NCI-H1417 treated with DMSO at 0.1 percent for 48 hours (cell line): Measurements from ENCODE around the gene LAIR2.

Experiments
- DNase-seq: peaks from one replicate; lab custom pipeline; 2025; lab: John Stamatoyannopoulos, UW

The LAIR2 gene, protein sequence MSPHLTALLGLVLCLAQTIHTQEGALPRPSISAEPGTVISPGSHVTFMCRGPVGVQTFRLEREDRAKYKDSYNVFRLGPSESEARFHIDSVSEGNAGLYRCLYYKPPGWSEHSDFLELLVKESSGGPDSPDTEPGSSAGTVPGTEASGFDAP

GRCh38 chr19:54502518-54503048 lies at the start of gene LAIR2:
Gene LAIR2 (plus strand): TSS chr19:54502831. CDS start chr19:54502919, 88 bp downstream.
- DNase-seq: no peak

- no peak for DNase-seq
Measured at GRCh38 chr19:54453921-54454780, 48.5 kb upstream of the LAIR2 start.

DNA sequence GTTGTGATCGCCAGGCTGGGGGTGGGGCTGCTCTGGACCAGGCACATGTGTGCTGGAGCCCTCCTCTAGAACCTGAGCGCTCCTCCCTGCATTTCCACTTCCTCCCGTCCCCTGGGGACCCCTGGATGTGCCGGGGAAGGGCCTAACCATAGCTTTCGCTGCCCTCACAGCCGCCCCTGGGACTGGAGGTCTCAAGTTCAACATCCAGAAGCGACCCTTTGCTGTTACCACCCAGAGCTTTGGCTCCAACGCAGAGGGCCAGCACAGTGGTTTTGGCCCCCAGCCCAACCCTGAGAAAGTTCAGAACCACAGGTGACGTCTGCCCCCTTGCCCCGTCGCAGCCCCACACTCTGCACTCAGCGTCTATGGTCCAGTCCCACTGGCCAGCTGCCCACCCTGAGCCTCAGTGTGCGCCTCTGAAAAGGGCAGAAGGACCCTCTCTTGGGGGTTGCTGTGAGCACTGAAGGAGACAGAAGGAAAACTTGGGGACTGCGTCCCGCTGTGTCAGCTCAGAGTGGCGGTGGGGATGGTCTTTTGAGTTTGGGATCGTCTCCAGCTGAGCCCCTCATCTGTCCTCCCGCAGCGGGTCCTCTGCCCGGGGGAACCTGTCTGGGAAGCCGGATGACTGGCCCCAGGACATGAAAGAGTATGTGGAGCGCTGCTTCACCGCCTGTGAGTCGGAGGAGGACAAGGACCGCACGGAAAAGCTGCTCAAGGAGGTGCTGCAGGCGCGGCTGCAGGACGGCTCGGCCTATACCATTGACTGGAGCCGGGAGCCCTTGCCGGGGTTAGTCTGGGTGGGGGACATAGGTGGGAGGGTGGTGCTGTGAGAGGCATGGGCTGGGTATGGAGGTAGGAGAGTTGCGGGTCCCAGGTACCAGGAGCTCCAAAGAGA lies 47.6 kb upstream of the LAIR2 start:
- DNase-seq: no peak

GRCh38 chr19:54455786-54456422 lies 46.7 kb upstream of the LAIR2 start:
- DNase-seq: no peak

DNA sequence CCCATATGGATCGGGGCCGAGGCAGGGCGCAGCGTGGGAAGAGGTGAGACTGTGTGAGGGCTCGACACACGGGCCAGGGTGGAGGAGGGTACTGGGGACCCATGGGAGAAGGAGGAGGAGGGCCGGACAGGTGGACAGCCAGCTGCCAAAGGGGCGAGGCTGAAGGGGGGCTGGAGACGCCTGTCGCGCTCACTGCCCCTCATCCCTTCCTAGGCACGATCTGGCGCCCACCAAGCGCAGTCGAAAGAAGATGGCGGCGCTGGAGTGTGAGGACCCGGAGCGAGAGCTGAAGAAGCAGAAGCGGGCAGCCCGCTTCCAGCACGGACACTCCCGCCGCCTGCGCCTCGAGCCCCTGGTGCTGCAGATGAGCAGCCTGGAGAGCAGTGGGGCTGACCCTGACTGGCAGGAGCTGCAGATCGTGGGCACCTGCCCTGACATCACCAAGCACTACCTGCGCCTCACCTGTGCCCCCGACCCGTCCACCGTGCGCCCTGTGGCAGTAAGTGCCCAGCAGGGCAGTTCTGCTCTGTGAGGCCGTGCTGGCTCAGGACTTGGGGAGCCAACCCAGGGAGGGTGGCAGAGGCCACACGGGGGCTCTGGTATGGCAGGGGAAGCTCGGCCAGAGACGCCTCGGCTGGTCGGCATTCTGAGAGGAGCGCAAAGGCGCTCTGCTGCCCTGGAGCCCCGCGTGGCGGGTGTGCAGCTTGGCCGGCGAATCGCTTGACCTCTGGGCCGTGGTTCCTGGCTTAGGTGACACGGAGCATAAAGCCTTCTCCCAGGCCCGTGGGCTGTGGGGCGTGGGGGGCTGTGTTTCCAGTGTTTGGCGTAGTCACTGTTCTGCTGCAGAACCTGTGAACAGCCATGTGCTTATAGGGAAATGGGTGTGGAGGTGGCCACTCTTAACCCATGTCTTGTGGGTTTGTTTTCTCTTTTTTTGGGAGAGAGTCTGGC lies 45.9 kb upstream of the LAIR2 start:
- DNase-seq: no peak

GRCh38 chr19:54457773-54458647 lies 44.6 kb upstream of the LAIR2 start:
- DNase-seq: no peak

- DNase-seq: no peak
Measured at GRCh38 chr19:54458648-54459281, 43.9 kb upstream of the LAIR2 start.

GRCh38 chr19:54459282-54460229 lies 43.1 kb upstream of the LAIR2 start:
- DNase-seq: no peak

GRCh38 chr19:54460230-54461005 lies 42.2 kb upstream of the LAIR2 start:
- no peak for DNase-seq

- DNase-seq: no peak
Measured at GRCh38 chr19:54461210-54461609, 41.4 kb upstream of the LAIR2 start.

DNA sequence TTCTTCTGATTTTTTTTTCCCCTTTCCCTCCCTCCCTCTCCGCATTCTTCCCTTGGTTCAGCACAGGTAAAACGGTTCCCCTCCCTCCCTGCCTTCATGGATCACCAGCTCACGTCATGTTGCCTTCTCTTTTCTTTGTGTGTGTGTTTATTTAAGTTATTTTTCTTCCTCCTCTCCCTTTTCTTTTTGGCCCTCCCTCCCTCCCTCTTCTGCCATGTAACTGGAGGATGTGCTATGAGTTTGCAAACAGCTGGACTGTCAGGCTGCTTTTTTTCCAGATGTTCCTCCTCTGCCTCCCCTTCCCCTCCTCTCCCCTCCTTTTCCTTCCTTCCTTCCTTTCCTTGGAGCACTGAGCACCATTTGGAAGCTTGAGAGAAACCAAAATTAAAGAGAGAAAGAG lies 41.0 kb upstream of the LAIR2 start:
- DNase-seq: no peak

- no peak for DNase-seq
Measured at GRCh38 chr19:54462047-54462654, 40.5 kb upstream of the LAIR2 start.

DNA sequence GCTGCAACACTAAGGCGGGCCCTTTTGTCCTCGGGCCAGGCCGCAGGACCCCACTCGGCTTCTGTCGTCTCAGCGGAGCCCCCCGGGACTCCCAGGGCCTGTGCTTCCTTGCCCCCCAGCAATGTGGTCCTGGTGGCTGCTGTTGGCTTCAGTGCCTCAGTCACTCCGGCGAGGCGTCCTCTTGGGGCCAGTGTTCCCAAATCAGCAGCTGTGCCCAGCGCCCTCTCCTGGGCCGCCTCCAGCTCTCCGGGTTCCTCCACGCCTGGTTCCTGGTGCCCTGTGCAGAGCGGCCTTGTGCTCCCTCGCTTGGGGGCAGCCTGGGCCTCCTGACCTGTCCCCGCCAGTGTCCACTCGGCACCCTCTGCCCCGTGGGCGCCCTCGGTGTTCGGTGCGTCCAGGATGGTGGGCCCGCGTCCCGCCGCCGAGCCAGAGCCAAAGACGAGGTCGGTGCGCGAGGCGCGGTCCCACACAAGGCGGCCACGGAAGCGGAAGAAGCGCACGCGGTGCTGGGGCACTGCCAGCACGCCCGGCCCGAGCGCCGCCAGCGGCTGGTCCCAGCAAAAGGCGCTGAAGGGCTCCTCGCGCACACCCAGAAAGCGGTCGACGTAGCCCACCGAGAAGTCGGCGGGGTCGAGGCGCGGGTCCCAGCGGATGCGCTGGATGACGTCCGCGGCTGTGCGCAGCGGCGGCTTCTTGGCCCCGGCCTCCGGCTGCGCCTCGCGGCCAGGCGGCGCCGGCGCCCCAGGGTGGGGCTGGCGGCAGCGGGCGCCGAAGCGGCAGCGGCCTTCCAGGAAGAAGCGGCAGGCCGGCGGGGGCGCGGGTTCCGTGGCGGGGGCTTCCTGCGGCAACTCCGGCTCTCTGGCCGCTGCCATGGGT lies 39.7 kb upstream of the LAIR2 start:
- no peak for DNase-seq

GRCh38 chr19:54463531-54464043 lies 39.0 kb upstream of the LAIR2 start, which contains the start of gene LENG9:
Gene LENG9 (minus strand): TSS chr19:54463778. CDS start chr19:54463526, 252 bp downstream.
- DNase-seq: peak; percentile 24

DNA sequence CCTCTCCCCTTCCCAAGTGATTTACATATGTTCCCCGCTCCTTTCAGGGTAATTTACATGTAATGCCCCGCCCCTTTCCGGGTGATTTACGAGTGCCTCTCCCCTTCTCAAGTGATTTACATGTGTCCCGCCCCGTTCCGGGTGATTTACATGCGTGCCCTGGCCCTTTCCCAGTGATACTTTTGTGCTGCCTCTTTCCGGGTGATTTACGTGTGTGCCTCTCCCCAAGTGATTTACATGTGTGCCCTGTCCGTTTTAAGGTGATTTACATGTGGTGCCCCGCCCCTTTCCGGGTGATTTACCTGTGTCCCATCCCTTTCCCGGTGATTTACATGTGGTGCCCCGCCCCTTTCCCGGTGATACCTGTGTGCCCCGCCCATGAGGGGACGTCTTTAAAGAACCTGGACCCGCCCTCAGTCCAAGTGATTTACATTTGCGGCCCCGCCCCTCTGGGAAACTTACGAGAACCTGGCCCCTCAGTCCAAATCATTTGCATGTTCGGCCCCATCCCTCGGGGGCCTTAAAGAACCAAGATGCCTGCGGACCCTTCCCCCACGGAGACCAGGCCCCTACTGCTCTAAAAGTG lies 38.5 kb upstream of the LAIR2 start:
- DNase-seq: no peak
